Astrocyte of the spinal cord (primary cell): ENCODE data around the gene SOX6.

Source experiments
- DNase-seq: peaks from one replicate; pipeline ENCODE4 v3.0.0; 2011; ENCODE audit warnings: low read depth, low spot score
- H3K4me3 ChIP-seq: 2 replicates; pipeline ENCODE4 v1.5.1; 2011; ENCODE audit warnings: low read depth, mild to moderate bottlenecking, low read length, moderate library complexity
- in situ Hi-C: cut with HindIII; loops from 2 replicates; pipeline ENCODE4 v1.10.0; 2017; ENCODE audit warnings: low sequenced_read_pairs
- TF ChIP-seq, protein P1 (sequence below): IDR thresholded peaks from 2 replicates; pipeline ENCODE4 v1.5.1; 2012; ENCODE audit warnings: low read depth, mild to moderate bottlenecking, low read length, inconsistent platforms

Gene SOX6

DNA sequence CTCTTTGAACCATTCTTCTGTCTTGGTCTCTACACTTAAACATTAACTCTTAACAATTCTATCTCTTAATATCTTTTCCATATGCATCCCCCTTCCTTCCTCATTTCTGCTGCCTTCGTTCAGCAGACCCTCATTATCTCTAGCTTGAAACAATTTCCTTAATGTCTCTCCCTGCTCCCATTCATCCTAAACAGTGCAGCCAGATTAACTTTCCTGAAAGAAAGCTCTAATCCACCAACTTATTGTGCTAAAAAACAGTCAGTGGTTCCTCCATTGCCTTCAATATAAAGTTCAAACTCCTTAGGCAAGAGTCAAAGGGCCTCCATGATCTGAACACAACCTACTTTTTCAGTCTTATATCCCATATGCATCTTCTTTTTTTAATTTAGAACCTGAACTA is 42.5 kb downstream of the SOX6 start:
- TF ChIP-seq, protein P1, sequence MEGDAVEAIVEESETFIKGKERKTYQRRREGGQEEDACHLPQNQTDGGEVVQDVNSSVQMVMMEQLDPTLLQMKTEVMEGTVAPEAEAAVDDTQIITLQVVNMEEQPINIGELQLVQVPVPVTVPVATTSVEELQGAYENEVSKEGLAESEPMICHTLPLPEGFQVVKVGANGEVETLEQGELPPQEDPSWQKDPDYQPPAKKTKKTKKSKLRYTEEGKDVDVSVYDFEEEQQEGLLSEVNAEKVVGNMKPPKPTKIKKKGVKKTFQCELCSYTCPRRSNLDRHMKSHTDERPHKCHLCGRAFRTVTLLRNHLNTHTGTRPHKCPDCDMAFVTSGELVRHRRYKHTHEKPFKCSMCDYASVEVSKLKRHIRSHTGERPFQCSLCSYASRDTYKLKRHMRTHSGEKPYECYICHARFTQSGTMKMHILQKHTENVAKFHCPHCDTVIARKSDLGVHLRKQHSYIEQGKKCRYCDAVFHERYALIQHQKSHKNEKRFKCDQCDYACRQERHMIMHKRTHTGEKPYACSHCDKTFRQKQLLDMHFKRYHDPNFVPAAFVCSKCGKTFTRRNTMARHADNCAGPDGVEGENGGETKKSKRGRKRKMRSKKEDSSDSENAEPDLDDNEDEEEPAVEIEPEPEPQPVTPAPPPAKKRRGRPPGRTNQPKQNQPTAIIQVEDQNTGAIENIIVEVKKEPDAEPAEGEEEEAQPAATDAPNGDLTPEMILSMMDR: no peak

DNA sequence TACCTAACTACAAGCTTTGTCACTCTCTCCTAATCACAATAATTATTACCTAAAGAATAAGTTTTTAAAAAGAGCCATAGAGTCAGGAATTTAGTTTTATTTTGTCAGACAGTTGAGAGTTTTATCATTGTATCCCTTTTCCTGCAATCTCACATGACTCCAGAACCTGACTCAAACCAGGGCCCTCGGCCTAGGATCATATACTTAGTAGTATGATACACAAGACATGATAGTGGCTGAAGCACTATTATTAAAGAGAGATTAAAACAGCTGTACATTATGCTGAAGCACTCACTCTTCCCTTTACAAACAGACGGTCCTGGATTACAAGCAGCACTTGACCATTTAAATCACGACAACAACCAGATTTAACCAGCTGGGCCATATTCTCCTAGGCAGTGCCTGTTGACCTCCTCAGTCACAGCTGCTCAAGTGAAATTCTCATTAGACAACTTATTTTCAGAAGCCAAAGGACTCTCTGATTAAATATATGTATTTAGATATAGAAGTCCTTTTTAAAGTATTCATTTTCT is 44.0 kb downstream of the SOX6 start:
- H3K4me3 ChIP-seq: no peak overlapping the region
- in situ Hi-C loops: no loop called here
- TF ChIP-seq, protein P1: no peak
- no peak for DNase-seq

More for the DNA sequence above, 42.5 kb downstream of the SOX6 start:
- DNase-seq: no peak
- in situ Hi-C loops: no loop called here
- H3K4me3 ChIP-seq: no peak overlapping the region

DNA sequence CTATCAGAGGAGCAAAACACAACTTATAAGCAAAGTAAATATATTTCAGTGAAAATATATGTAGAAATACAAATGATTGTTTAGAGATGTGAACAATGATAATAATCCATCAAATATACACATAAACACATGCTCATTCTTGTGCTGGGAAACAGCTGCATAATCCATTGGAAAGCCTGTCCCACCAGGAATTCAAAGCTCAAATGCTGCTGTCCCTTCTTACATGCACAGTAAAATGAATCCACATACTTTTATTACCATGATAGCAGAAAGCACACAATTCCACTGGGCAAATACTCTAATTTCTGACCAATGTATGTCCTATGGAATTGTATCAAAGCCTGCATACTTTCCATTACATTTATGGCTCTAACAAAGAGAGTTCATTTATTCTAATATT is 44.5 kb downstream of the SOX6 start:
- TF ChIP-seq, protein P1: no peak
- in situ Hi-C loops: no loop called here
- no peak overlapping the region for H3K4me3 ChIP-seq
- DNase-seq: no peak

DNA sequence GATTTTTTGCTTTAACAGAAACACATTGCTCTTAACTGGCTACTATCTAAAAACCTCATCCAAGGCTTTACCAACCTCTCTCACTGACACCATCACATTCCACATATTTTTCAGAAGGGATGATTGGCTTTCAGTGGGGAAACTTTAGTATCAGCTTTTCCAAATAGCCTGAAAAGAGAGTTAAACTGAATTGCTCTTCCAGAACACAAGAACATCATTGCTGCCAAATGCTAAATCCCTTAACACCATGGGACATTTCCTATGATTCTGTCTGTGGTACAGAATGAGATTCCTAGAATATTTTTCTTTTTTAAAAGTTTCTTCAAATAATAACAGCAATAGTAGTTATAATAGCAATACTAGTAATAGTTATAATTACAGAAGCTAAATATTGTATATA is 45.4 kb downstream of the SOX6 start:
- DNase-seq: no peak
- in situ Hi-C loops: no loop called here
- H3K4me3 ChIP-seq: no peak overlapping the region
- TF ChIP-seq, protein P1: no peak

DNA sequence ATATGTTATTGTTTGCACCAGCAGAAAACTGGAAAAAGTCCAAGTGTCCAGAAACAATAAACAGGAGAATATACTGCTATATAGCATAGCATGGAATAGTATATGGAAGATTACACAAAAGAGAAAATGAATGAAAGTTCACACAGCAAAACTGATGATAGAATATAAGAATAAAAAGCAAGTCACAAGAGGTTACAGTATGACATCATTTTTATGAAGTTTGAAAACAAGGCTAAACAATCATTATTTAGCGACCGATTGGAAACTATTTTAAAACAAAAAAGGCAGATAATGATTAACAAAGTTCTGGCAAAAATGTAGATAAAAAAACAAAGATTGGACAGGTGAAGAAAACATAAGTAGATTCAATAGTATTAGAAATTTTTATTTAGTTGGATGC is 47.1 kb downstream of the SOX6 start:
- in situ Hi-C loops: no loop called here
- no peak overlapping the region for H3K4me3 ChIP-seq
- no peak for DNase-seq
- TF ChIP-seq, protein P1: no peak

DNA sequence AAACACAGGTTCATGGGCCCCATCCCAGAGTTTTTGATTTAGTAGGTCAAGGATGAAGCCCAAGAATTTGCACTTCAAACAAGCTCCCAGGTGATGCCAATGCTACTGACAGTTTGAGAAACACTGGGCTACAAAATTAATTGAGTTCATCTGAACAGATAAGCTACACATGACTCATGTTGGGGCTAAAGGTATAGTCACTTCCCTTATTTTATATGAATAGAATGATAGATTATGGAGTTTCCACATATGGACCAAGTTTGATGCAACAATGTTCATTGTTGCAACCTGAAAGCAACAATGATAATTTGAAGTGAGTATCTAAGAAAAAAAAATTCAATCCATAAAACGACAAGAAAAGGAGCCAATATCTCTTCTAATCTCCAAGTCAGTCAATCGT is 54.9 kb downstream of the SOX6 start:
- in situ Hi-C loops: no loop called here
- no peak overlapping the region for H3K4me3 ChIP-seq
- no peak for DNase-seq
- TF ChIP-seq, protein P1: no peak
